ENCODE data around the gene RRP8. TPM values are rescaled to one million over a fixed set of nuclear protein-coding genes. Genes with fewer than 3 reads are reported as not detected.

RRP8 gene
- total and polyA plus RNA-seq, 7 donors: 10.2 to 23.2 (median 20.7) TPM

GRCh38 chr11:6609502-6610015 lies 6.1 kb upstream of the RRP8 start:
- WGBS, 2 donors: 79 to 90% methylated on average over 8 of the region's 8 CpGs
- no peaks in the 10 kb centered on the region for H3K27me3 ChIP-seq
- peak; percentile 67 for DNase-seq
- peaks cover 29 to 46% (median 35%) of the 10 kb centered on the region in 4 donors for H3K36me3 ChIP-seq
- peaks cover 0 to 85% (median 72%) of the 10 kb centered on the region in 4 donors for H3K4me1 ChIP-seq
- H3K4me3 ChIP-seq: no peak overlapping the region
- intact Hi-C loops (cut with DNase I): no loop called here
- TF ChIP-seq CTCF (IDR thresholded peaks at IDR 0.05): no peak
- TF ChIP-seq POLR2AphosphoS5 (IDR thresholded peaks at IDR 0.05): peak in 1 of 4 donors; percentile 17
- H3K27ac ChIP-seq: peak overlapping the region; percentile 98 to 99 (median 98)
- H3K9me3 ChIP-seq: no peaks in the 10 kb centered on the region

- intact Hi-C loops (cut with DNase I): no loop called here
- WGBS, 2 donors: 85 to 87% methylated on average over 14 of the region's 14 CpGs
- peak; percentile 84 for DNase-seq
- TF ChIP-seq EP300 (IDR thresholded peaks at IDR 0.05) (no peak), POLR2AphosphoS5 (IDR thresholded peaks at IDR 0.05) (peak; percentile 5 to 43 (median 23)), CTCF (IDR thresholded peaks at IDR 0.05) (no peak), POLR2A (IDR thresholded peaks at IDR 0.05) (no peak)
- Histone ChIP-seq H3K9me3 (no peaks in the 10 kb centered on the region), H3K27me3 (no peaks in the 10 kb centered on the region), H3K27ac (peak overlapping the region; percentile 98 to 99 (median 98)), H3K4me1 (peaks cover 0 to 85% (median 72%) of the 10 kb centered on the region in 4 donors), H3K36me3 (peaks cover 29 to 39% (median 34%) of the 10 kb centered on the region in 4 donors), H3K4me3 (no peak overlapping the region)
These were observed 5.5 kb upstream of the RRP8 start for GRCh38 chr11:6608726-6609501.

- Histone ChIP-seq H3K36me3 (peaks cover 29 to 38% (median 34%) of the 10 kb centered on the region in 4 donors), H3K27ac (peak overlapping the region; percentile 98 to 99 (median 98)), H3K4me3 (peak overlapping the region in 2 of 4 donors; percentile 23 to 79), H3K4me1 (peaks cover 0 to 76% (median 64%) of the 10 kb centered on the region in 4 donors), H3K27me3 (no peaks in the 10 kb centered on the region), H3K9me3 (no peaks in the 10 kb centered on the region)
- intact Hi-C loops (cut with DNase I): no loop called here
- peak; percentile 70 for DNase-seq
- TF ChIP-seq POLR2AphosphoS5 (IDR thresholded peaks at IDR 0.05) (peak in 2 of 4 donors; percentile 41 to 50), CTCF (IDR thresholded peaks at IDR 0.05) (no peak), POLR2A (IDR thresholded peaks at IDR 0.05) (no peak), EP300 (IDR thresholded peaks at IDR 0.05) (peak in 1 of 4 donors; percentile 36)
- WGBS, 2 donors: 92 to 94% methylated on average over 9 of the region's 9 CpGs
These were observed 4.6 kb upstream of the RRP8 start for GRCh38 chr11:6608011-6608410.

- Histone ChIP-seq H3K4me3 (peak overlapping the region in 2 of 4 donors; percentile 23 to 79), H3K4me1 (peaks cover 0 to 74% (median 66%) of the 10 kb centered on the region in 4 donors), H3K36me3 (peaks cover 29 to 38% (median 34%) of the 10 kb centered on the region in 4 donors), H3K27me3 (no peaks in the 10 kb centered on the region), H3K27ac (peak overlapping the region; percentile 98 to 99 (median 98)), H3K9me3 (no peaks in the 10 kb centered on the region)
- TF ChIP-seq POLR2A (IDR thresholded peaks at IDR 0.05) (no peak), CTCF (IDR thresholded peaks at IDR 0.05) (no peak), EP300 (IDR thresholded peaks at IDR 0.05) (peak in 1 of 4 donors; percentile 22)
- intact Hi-C loops (cut with DNase I): no loop called here
- no peak for DNase-seq
These were observed 3.9 kb upstream of the RRP8 start for GRCh38 chr11:6607190-6607795.

Measured in sigmoid colon (tissue), 7 donors.